Activated CD4-positive, alpha-beta T cell treated with anti-CD3 and anti-CD28 coated beads, Interleukin-2, Interleukin-6, amounts not matched to agents 100 ng/mL and 50 ng/mL, durations not matched to agents 16 hours and 8 hours (primary cell): ENCODE results near the gene LRRTM4.
"Not testable (repeated sequence)": the region's sequence is repeated elsewhere in the genome, so short reads cannot be mapped to it uniquely, and the experiment has no call there.

Experiments
- DNase-seq: peaks from one replicate; pipeline ENCODE4 v3.0.0-alpha.2; 2020

The LRRTM4 gene

GRCh38 chr2:77155511-77155910 is 366.7 kb downstream of the LRRTM4 start:
- DNase-seq, result no peak

DNA sequence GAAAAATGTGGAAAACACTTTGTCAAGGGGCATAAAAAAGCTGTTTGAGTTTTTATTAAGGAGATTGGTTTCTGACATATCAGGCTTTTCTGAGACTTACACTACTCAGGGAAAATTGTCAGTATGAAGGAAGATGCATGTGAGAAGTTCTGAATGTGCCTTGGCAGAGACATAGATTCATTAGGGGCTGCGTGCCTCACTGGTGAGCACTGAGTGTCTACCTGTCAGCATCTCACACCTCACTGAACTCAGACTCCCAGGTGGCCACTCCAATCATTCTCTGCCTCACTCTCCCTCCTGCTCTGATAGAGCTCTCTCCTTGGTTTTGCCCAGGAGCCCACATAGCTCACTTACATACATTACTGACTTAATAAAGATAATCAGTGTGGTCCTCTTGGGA is 372.6 kb downstream of the LRRTM4 start:
- no peak for DNase-seq

- no peak for DNase-seq
These were observed 375.0 kb downstream of the LRRTM4 start for GRCh38 chr2:77147153-77147552.

DNA sequence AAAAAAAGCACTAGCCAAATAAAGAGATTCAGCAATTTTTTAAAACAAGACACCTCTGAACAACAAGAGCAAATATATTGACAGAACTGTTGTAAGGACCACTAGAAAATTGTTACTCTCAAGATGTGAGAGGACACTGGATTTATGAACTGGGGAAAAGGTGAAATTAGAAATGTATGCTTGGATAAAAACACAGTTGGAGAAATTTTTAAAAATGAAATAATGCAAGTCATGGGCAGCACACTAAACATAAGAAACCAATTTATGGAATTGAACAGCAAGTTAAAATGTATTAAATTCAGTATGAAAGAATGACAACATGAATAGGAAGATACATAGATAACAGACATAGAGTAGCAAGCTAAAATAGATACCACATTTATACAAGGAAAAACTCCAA is 377.4 kb downstream of the LRRTM4 start:
- DNase-seq, result no peak

- no peak for DNase-seq
These were observed 380.0 kb downstream of the LRRTM4 start for GRCh38 chr2:77142141-77142540.

- not testable (repeated sequence) for DNase-seq
These were observed 393.7 kb downstream of the LRRTM4 start for GRCh38 chr2:77128479-77128878.

DNA sequence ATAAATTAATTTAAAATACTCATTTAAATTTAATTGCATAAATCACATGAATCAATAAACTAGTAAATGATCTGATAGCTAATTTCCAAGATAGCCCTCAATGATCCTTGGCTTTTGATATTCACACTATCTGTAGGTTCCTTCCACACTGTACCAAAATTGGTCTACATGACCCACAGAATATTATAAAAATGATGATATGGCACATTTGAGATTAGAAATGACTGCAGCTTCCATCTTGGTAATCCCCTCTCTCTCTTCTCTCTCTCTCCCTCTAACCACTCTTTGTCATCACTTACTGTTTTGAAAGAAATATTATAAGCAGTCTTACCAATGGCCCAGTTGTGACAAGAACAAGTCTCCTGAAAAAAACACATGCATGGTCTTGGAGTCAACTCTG is 394.8 kb downstream of the LRRTM4 start:
- no peak for DNase-seq

GRCh38 chr2:77121518-77121917 is 400.7 kb downstream of the LRRTM4 start:
- no peak for DNase-seq

DNA sequence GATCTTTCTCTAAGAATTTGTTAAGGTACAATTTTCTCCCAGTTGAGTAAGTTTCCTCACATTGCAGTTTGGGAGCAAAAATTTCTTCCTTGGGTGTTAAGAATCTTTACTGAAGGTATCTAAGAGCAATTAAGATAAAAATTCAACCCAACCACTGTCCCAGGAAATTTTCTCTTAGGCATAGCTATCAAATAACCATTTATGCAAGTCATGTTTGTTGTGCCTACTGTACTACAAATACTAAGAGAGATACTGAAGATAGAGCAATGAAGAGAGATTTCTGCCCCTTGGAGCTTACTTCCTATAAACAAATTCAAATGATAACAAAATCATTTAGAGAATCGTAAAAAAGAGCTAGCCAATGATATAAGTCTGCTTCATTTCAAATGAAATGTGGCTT is 402.8 kb downstream of the LRRTM4 start:
- no peak for DNase-seq

DNA sequence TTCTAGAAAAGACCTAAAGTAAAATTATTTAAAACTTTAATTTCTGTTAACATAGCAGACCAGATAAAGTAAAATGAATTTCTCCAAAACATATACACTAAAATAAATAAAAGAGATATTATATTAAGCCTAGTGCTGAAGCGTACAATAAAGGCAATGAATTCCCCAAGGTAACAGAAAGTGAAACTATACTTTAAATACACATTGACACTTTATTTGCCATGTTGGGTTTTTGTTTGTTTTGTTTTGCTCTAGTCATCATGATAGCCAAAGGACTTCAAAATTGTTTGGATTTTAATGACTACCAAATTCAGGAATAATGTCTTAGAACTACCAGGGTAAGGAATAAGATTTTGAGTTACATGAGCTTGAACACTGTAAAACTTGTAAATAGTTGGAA is 413.3 kb downstream of the LRRTM4 start:
- DNase-seq, result no peak

GRCh38 chr2:77105008-77105407 is 417.2 kb downstream of the LRRTM4 start:
- no peak for DNase-seq

GRCh38 chr2:77104554-77104953 is 417.6 kb downstream of the LRRTM4 start:
- no peak for DNase-seq

DNA sequence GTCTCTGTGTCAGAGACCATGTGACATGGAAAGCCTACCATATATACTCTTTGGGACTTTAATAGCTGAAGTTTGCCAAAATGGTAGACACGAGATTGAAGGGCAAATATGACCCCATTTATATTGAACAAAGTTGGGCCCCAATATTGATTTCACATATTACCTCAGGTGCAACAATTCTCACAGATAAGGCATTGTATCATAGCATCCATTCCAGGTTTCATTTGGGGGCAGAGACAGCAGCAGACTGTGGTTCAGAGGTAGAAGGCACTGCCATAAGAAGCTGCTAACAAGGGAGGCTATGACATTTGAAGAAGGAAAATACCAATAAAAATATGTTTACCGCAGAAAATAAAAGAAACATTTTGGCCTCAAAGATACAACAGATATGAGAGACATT is 419.2 kb downstream of the LRRTM4 start:
- no peak for DNase-seq

DNA sequence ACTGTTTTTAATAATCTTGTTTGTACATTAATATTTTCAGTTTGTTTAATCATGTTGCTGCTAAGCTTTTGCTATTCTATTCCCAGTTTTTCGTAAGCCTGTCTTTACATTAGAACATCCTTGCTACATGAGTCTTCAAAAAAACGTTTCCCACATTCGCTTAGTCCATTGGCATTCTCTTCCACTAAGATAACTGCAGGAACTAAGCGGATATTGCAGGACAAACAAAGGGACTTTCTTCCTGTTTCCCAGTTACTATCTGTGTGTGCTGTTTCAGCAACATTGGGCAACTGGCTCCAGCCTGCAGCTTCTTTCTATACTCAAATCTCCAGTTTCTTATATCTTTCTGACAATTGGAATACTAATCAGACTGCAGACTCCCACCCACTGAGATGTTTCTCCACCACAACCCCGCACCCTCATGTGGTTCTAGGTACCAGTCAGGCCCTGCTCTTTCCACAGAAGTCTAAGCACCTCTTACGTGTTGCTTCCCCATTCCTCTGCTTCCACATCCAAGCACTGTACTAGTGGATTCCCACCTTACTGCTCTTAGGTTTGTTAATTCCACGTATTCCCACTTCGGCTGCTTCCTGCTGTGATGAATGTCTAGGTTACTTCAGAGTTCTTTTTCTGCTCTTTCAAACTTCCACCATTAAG is 420.3 kb downstream of the LRRTM4 start:
- DNase-seq, result no peak

DNA sequence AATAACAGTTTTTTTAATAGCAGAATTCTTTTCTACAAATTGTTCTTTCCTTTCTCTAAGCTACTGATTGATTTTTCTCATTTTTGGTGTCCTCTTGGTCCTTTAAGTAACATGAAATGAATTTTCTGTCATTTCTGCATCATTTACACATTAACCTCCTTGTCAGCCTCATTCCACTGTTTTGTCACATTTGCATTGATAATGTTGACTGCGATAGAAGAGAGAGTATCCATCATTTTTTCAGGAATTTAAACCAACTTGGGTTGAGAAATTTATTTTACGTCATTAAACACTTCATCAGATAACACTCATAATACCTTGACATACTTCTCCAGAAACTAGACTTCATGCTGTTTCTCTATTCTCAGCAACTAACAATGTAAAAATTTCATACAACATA is 422.2 kb downstream of the LRRTM4 start:
- DNase-seq, result no peak

GRCh38 chr2:77095525-77095924 is 426.7 kb downstream of the LRRTM4 start:
- DNase-seq, result not testable (repeated sequence)

- no peak for DNase-seq
These were observed 427.1 kb downstream of the LRRTM4 start for GRCh38 chr2:77095096-77095495.

- not testable (repeated sequence) for DNase-seq
These were observed 433.8 kb downstream of the LRRTM4 start for GRCh38 chr2:77088424-77088823.

DNA sequence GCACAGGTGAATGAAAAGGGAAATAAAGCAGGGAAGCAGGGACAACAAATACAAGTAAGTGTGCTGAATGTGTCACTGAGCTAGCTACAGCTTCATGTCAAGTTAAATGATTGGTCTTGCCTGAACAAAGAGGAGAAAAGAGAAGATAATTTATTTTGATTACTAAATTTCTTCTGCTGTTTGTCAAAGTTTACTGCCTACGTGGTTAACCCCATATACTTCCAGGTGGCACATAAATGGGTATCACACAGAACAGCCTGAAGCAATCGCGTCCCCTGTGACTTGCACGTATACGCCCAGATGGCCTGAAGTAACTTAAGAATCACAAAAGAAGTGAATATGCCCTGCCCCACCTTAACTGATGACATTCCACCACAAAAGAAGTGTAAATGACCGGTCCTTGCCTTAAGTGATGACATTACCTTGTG is 434.2 kb downstream of the LRRTM4 start:
- no peak for DNase-seq

GRCh38 chr2:77086478-77086877 is 435.7 kb downstream of the LRRTM4 start:
- no peak for DNase-seq

DNA sequence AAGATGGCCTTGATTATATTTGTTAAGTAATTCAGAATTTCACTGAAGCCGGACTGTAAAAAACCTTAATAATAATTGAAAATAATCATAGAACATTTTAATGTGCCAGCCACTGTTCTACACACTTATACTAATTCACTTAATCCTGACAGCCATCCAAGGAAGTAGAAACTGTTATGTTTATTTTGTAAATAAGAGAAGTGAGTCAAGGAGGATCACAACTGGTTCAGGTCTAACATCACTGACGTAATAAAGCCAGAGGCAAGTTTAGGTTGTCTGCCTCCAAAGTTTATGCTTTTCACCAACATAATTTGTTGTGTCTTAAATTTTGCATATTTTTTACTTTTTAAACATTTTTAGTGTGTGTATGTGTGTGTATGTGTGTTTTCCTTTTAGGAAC is 436.1 kb downstream of the LRRTM4 start:
- no peak for DNase-seq

DNA sequence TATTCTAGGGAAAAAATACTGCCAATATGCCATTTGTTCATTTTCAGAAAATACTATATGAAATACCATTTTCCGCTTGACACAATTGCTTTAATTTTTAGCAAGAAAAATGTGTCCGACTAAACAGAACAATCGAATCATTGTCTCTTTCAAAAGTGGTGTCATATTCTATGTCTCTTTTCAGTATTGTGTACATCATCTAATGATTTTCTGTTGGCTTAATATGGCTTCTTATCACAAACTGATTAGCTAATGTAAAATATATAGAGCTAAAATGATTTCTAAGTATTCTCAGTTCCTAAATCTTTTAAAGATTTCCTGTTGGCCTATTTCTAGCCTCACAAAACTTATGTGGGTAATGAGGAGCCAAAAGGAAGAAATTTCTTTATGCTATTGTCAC is 436.6 kb downstream of the LRRTM4 start:
- no peak for DNase-seq

- no peak for DNase-seq
These were observed 440.6 kb downstream of the LRRTM4 start for GRCh38 chr2:77081597-77081996.

DNA sequence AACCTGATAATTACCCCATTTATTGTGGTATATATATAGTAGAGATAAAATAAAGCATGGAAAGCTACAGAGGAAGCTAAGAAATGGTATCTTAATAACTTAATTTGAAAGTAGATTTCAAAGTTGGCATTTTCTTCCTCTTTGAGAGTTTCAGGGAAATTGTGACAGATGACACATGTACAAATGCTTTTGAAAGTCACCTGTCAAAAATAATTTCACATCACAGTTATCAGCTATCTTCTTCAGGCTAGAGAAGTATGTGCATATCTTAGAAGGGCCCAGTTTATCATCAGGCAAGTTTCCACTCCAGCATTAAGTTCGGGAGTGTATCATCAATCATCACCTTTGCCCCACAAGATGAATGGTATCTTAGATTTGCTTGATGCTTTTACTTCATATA is 457.9 kb downstream of the LRRTM4 start:
- DNase-seq, result no peak

DNA sequence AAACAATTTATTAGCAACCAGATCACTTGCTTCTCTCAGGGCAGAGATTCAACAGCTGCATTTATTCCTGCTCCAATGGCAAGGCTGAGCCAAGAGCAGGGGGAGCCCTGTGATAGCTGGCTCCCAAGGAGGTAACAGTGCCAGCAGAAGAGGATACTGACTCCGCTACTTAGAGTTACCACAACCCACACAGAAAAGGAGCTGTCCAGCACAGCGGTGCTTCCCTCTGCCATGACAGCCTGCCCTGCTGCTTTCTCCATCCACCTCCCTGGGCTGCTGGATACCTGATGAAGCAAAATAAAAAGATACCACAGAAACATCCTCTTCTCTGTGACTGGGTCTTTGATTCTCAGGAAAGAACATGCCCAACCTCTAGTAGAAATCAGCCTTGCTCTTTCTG is 467.2 kb downstream of the LRRTM4 start:
- DNase-seq, result no peak

- DNase-seq, result no peak
These were observed 475.8 kb downstream of the LRRTM4 start for GRCh38 chr2:77046339-77046738.
